Endothelial cell of umbilical vein (primary cell): ENCODE measurements around the gene AXIN2.

Experiments
- EZH2 ChIP-seq: IDR thresholded peaks from 2 replicates; pipeline ENCODE4 v1.6.1; 2012; ENCODE audit warnings: borderline replicate concordance, low read depth, mild to moderate bottlenecking, moderate library complexity, low read length, inconsistent platforms; ENCODE audit not compliant: severe bottlenecking
- FOS ChIP-seq: IDR thresholded peaks from 2 replicates; pipeline ENCODE4 v1.6.1; 2011; ENCODE audit warnings: mild to moderate bottlenecking, low read length, moderate library complexity, borderline replicate concordance; ENCODE audit not compliant: insufficient read depth
- GATA2 ChIP-seq: IDR thresholded peaks from 2 replicates; pipeline ENCODE4 v1.7.0; 2011; ENCODE audit warnings: low read depth, mild to moderate bottlenecking, moderate library complexity, mixed read lengths, low read length; ENCODE audit not compliant: insufficient read length, insufficient read depth
- JUN ChIP-seq: IDR thresholded peaks from 2 replicates; pipeline ENCODE4 v1.6.1; 2011; ENCODE audit warnings: borderline replicate concordance, low read depth; ENCODE audit not compliant: insufficient read length, insufficient read depth
- MYC ChIP-seq: IDR thresholded peaks from one replicate; pipeline ENCODE4 v1.6.1; 2011; ENCODE audit warnings: mild to moderate bottlenecking, low read depth, low read length
- POLR2A ChIP-seq: IDR thresholded peaks from 2 replicates; pipeline ENCODE4 v1.6.1; 2012; ENCODE audit warnings: low read depth, mild to moderate bottlenecking, control low read depth, low read length
- POLR2AphosphoS5 ChIP-seq: IDR thresholded peaks from 2 replicates; pipeline ENCODE4 v1.6.1; 2012; ENCODE audit warnings: low read depth, mild to moderate bottlenecking, control low read depth, low read length, moderate library complexity; ENCODE audit not compliant: insufficient read depth
- TF ChIP-seq, protein P1 (sequence below), 2 donors: IDR thresholded peaks; 1 replicate in 1 of 2; 2 replicates in 1 of 2; pipeline ENCODE4 v1.5.1; 2011; ENCODE audit warnings: low read length in 2 of 2, mild to moderate bottlenecking in 2 of 2, moderate library complexity in 2 of 2, control low read depth in 1 of 2, inconsistent platforms in 1 of 2, low read depth in 1 of 2; ENCODE audit not compliant: insufficient read depth in 1 of 2; ENCODE audit errors: extremely low read depth in 1 of 2
- TF ChIP-seq, protein P2 (sequence below): IDR thresholded peaks from 2 replicates; pipeline ENCODE4 v1.6.1; 2011; ENCODE audit not compliant: insufficient read depth, insufficient read length

GRCh38 chr17:65595071-65595656 is 33.7 kb upstream of the AXIN2 start:
- TF ChIP-seq, protein P1, sequence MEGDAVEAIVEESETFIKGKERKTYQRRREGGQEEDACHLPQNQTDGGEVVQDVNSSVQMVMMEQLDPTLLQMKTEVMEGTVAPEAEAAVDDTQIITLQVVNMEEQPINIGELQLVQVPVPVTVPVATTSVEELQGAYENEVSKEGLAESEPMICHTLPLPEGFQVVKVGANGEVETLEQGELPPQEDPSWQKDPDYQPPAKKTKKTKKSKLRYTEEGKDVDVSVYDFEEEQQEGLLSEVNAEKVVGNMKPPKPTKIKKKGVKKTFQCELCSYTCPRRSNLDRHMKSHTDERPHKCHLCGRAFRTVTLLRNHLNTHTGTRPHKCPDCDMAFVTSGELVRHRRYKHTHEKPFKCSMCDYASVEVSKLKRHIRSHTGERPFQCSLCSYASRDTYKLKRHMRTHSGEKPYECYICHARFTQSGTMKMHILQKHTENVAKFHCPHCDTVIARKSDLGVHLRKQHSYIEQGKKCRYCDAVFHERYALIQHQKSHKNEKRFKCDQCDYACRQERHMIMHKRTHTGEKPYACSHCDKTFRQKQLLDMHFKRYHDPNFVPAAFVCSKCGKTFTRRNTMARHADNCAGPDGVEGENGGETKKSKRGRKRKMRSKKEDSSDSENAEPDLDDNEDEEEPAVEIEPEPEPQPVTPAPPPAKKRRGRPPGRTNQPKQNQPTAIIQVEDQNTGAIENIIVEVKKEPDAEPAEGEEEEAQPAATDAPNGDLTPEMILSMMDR (IDR thresholded peaks at IDR 0.05; ENCODE audit: extremely low read depth in 1 of 2, insufficient read depth in 1 of 2, low read depth in 1 of 2, low read length in 2 of 2): no peak
- TF ChIP-seq POLR2AphosphoS5: no peak
- no peak for TF ChIP-seq POLR2A
- TF ChIP-seq EZH2: no peak
- no peak for TF ChIP-seq FOS
- TF ChIP-seq JUN: no peak
- TF ChIP-seq, protein P2, sequence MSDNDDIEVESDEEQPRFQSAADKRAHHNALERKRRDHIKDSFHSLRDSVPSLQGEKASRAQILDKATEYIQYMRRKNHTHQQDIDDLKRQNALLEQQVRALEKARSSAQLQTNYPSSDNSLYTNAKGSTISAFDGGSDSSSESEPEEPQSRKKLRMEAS: no peak
- TF ChIP-seq MYC: no peak
- no peak for TF ChIP-seq GATA2
